Stimulated activated CD4-positive, alpha-beta T cell treated with anti-CD3 and anti-CD28 coated beads, Interleukin-12 subunit alpha, Interleukin-12 subunit beta, amount 100 ng/mL, for 24 hours (primary cell): ENCODE data around the gene SRGAP2B.
"Not testable (repeated sequence)": the region's sequence is repeated elsewhere in the genome, so short reads cannot be mapped to it uniquely, and the experiment has no call there.

Source experiments
- DNase-seq, 2 experiments: peaks; one replicate each; pipeline ENCODE4 v3.0.0-alpha.2; 2020; ENCODE audit warnings: low read depth in 2 of 2

The SRGAP2B gene

GRCh38 chr1:145082483-145083255 lies 12.5 kb downstream of the SRGAP2B start:
- not testable (repeated sequence) for DNase-seq

- DNase-seq = not testable (repeated sequence)
These were observed 14.9 kb downstream of the SRGAP2B start for GRCh38 chr1:145080193-145080592.

- not testable (repeated sequence) for DNase-seq
These were observed 15.4 kb downstream of the SRGAP2B start for GRCh38 chr1:145079737-145080136.

DNA sequence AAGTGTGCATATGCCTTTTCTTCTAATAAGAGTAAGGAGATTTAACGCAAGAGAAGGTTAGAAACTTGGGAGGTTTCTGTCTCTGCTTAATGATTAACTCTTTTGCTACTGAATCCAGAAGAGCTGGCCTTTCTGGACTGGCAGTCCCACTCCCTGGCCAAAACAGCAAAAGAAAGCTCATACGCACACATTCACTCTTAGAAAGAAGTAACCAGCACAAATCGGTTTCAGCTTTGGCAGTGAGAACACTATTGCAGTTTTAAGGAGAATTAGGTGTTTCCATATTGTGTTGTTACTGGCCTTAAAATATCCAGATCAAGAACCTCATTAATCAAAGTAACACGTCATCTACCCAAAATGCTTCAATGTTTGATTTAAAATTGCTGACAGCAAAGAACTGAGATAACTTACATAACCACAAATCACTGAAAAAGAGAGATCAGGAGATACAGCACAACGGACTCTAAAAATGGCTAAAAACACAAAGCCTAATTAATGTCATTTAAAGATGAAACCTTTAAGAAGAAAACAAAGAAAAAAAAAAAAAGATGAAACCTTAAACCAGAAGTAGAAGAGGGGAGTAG lies 16.2 kb downstream of the SRGAP2B start:
- not testable (repeated sequence) for DNase-seq

DNA sequence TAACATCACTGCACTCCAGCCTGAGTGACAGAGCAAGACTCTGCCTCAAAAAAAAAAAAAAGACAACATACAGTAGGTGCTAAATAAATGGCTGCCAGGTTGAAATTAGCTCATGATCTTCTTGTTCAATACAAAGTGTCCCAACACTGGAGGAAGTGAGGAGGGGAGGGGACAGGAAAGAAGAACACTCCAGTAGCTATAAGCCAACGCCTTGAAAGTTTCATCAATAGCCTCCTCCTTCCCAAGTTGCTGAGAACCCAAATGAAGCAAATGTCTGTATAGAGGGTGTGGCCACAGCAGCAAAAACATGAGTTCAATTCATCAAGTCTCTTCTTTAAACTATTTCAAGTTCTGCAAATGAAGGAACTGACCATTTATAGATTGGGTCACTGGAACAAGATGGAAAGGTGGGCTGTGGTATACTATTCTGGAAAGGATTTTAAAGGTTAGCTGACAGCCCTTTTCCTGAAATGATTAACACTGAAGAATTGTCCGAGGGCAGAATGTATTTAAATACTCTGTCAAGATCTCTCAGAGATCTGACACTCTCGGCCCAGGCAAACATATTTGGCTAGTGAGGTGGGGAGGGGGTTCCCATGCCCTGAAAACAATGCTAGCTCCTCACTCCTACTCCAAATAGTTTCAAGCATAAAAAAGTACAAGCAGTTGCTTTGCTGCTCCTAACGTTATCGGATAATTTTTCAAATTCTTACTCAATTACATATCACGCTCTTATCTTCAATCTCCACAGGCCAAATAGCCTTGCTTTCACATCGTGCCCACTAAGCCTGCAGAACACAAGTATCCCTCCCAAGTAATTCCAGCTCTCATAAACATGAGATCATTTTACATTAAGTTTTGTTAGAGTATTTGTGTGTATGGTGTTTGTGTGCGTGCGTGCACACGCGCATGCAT lies 17.0 kb downstream of the SRGAP2B start:
- DNase-seq = not testable (repeated sequence)

- DNase-seq = not testable (repeated sequence)
These were observed 18.3 kb downstream of the SRGAP2B start for GRCh38 chr1:145076877-145077276.

- DNase-seq = not testable (repeated sequence)
These were observed 21.0 kb downstream of the SRGAP2B start for GRCh38 chr1:145074021-145074559.

GRCh38 chr1:145071569-145071968 lies 23.6 kb downstream of the SRGAP2B start:
- DNase-seq = not testable (repeated sequence)

DNA sequence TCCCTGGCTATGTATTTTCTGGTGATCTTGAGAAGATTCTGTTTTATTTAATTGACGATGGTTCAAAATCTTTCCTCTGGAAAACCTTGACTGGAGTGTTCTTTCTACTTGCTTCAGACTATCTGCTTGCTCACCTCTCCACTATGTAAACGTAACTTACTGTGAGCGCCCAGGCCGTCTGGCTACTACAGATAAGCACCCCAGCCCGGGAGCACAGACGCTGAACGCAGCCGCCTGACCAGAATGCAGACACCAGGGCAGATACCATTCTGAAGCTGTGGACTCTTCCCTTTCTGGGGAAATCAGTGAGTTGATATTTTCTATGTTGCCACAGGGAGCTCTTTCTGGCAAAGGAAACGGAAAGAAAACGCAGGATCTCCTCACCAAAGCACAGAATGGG lies 28.6 kb downstream of the SRGAP2B start:
- not testable (repeated sequence) for DNase-seq

- DNase-seq = not testable (repeated sequence)
These were observed 29.8 kb downstream of the SRGAP2B start for GRCh38 chr1:145065194-145065826.

- DNase-seq = not testable (repeated sequence)
These were observed 31.0 kb downstream of the SRGAP2B start for GRCh38 chr1:145063941-145064648.

- not testable (repeated sequence) for DNase-seq
These were observed 31.8 kb downstream of the SRGAP2B start for GRCh38 chr1:145063285-145063684.

GRCh38 chr1:145058184-145058583 lies 36.9 kb downstream of the SRGAP2B start:
- not testable (repeated sequence) for DNase-seq

- DNase-seq = not testable (repeated sequence)
These were observed 39.8 kb downstream of the SRGAP2B start for GRCh38 chr1:145055217-145055760.

DNA sequence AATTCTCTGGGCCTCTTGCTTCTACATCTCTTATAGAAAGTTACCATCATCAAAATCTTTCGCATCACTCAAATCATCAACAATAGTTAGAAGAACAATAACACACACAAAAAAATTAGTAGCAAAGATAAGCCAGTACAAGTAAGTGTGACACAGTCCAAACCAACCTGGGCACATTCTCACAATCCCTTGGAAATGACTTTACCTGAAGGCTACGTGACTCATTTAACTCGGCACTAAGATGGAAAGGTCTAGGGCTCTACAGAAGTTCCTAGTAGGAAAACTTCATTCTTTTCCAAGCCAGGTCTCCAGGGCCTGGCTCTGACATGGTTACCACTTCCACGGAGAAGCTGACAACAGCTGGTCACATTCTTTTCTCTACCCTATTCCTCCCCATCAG lies 41.7 kb downstream of the SRGAP2B start:
- not testable (repeated sequence) for DNase-seq

- DNase-seq = not testable (repeated sequence)
These were observed 42.9 kb downstream of the SRGAP2B start for GRCh38 chr1:145052019-145052776.

DNA sequence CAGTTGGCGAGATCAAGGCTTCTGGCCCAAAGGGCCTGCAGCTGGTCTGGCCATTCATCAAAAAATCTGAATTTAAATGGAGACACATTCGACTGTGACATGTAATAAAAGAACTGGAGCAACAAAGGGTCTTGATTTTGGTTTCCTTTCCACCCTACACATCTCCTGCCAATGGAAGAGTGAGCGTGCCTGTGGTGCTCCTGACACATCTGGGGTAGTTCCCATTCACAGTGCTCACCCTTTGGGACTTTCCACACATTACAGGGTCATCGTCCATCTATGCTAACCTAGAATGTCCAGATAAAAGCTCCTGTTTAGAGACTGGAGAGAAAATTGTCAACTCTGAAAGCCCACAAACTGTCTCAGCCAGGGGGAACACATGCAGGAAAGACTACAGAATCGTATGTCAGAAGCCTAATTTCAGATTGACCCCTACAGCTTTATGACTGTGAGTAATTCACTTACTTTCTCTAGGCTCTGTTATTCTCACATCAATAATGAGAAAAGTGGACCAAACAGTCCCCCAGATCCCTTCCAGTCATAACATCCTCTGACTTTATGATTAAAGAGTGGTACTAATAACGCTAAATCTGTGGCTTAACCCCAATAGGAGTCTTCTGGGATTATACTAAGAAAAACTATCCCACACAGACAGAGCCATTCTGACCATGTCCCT lies 46.8 kb downstream of the SRGAP2B start:
- not testable (repeated sequence) for DNase-seq

DNA sequence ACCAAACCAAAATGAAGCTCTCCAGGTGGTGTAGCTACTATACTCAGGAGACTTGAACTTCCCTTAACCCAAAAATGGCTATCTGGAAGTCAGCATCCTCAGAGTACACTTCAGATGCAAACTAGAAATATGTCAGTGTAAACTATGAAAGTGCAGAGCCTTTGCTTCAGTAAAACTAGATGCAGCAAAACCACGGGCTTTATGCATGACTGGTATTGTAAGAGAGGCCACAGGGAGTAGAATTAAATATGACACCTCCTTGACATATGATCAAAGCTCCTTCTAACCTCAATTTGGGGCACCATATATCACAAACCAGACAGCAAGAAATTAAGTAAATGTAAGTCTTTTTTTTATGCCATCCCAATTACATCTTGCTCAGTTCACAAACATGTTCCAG lies 47.6 kb downstream of the SRGAP2B start:
- not testable (repeated sequence) for DNase-seq
